GM18867 (cell line): ENCODE results near the gene SLC10A7.

Experiments
- ATAC-seq: cut with Tn5 transposase; IDR thresholded peaks from one replicate; pipeline ENCODE4 v1.9.1; 2021; ENCODE audit warnings: mild to moderate bottlenecking, moderate library complexity; ENCODE audit not compliant: unreplicated experiment

The SLC10A7 gene

DNA sequence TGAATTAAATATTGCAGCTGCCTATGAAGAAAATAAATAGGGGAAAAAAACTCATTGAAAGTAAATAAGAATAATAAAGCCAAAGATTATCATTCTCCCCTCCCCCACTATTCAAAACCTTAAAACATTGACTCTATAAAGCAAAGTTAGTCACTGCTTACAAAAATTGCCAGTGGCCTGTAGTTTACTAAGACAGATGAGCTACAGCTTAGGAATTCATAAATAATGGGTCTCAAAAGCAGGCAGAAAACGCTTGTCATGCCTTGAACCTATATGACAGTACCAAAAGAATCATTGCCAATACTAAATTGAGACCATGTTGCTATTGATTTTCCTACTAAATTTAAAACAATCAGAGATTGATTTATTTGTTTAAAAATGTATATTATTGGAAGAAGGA is 78.9 kb downstream of the SLC10A7 start:
- no peak for ATAC-seq

DNA sequence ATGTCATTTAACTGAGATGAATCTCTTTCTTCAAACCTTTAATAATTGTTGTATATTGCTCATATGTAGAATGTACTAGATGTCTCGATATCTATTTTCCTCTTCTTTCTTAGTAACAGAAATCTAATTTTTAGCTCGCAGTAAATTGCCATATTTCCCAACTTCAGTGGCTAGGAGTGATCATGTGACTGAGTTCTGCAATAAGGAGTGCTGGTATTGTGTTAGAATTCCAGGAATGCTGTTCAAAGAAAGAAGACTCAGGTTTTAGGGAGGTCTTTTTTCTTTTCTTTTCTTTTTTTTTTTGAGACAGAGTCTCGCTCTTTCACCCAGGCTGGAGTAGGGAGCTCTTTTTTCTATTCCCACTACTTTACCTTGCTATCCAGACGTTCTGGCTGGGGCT is 81.7 kb downstream of the SLC10A7 start:
- ATAC-seq: no peak

DNA sequence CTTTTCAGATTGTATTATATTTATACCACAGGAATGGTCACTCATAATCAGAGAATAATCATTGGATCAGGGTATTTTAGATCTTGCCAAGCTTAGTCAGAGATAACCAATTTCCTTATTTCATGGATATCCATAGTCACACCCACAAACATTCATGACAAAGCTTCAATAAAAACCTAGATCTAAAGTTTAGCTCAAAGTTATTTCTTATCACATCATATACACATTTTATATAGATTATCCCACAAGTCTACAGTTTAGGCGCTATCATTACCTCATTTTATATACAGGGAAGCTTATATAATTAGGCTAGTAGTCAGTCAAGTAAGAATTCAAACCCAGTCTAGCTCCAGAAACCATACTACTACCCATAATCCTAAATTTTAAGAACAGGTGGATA is 82.3 kb downstream of the SLC10A7 start:
- ATAC-seq: no peak

DNA sequence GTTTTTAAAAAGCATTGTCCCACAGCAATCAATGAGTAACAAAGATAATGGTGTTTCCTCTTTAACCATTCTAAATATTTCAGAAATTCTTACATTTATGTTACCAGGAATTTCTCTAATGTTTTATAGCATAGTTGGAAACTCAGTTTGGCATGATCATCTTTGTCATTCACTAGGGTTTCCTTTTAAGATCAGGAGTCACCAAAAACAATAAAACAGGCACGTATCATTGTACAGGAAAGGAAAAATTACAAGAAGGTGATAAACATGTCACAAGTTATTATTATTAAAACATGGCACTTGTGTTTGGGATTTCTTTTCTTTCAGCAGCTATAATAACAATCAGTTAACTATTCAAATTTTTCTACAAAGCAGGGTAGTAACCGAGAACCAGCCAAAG is 84.0 kb downstream of the SLC10A7 start:
- no peak for ATAC-seq

DNA sequence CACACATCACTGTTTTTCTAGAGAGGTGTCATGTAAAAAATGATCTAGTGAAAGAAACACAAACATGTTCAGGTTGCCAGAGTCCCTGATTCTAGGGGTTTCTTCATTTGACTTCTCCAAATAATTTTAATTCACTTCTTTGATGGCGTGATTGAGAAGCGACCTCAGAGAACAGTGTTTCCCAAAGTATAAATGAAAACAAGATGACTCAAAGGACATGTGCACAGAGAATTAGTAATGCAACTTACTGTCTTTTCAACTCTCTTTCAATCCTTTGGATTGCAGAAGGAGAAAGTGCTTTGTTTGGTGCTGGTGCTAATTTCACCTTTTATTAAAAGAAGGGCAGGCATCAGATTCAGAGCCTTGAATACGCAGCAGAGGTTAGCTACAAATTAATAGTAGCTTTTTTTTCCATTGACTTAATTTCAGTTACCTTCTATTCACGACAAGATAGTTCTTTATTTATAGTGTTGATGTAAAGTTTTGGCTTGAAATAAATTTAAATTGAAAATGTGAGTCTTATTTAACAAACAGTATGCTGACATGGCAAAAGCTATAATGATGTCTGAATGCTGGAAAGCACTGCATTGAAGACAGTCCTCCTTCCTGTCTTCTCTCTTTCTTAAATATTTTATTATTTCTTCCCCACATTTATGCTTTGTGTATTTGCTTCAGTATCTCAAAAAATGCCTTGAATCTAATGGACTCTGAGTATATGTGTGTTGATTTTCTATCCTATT is 85.1 kb downstream of the SLC10A7 start:
- ATAC-seq: no peak

DNA sequence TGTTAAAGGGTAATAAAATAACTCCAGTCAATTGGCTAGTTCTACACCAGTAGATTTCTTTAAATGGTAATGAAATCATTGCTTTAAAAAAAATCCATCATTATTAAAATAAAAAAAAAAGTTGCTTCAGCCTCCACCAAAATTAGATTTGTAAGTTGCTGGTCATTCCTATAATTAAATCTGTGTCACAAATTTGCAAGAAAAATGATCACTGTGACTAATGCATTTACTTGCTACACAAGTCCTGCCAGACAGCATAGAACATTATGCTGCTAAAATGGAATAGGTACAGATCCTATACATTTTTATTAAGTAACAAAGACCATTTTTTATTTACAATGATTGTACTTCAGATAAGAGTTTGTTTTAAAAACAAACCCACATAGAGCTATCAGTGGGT is 85.8 kb downstream of the SLC10A7 start:
- ATAC-seq: no peak

DNA sequence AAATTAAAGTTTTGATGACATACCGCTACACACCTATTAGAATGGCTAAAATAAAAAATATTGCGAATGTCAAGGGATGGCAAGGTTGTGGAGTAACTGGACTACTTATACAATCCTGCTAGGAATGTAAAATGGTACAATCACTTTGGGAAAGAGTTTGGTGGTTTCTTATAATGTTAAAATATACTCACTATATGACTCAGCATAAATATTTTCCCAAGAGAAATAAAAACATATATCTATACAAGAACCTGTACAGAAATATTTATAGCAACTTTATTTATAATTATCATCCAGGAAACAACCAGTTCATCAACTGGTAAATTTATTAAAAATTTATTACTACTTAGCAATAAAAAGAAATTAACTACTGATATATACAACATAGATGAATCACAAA is 89.7 kb downstream of the SLC10A7 start:
- no peak for ATAC-seq

DNA sequence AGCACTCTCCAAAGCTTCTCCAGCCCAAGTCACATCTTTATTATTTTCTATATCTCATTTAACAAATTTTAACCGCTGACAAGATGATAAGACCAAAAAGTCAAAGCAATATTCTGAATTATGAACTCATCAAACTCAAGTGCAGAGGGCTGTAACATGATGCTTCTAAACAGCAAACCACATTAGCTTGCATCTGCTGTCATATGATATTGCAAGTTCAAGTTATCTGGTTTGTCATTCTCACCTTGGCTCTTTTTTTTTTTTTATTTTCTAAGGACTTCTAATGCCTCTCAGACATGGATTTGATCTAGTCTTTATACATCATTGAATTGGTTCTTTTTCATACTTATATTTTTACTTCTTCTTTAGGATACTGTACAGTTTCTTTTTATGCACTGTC is 93.4 kb downstream of the SLC10A7 start:
- ATAC-seq: no peak

DNA sequence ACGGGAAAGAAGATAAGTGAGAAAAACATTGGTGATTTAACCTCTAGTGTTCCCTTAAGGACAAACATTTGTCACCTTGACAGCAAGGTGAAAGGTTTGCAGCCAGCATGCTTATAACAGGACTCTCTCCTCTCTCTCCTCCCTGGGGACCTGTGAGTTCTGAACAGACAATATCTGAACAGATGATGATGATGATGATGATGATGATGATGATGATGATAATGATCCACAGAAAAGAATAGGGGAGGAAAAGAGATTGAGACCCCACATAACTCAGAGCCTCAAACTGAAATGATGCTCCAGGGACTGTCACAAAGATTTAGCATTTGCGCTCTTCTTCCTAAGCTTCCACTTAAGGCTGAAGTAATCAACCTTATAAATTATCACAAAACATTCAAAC is 103.9 kb downstream of the SLC10A7 start:
- ATAC-seq: no peak

DNA sequence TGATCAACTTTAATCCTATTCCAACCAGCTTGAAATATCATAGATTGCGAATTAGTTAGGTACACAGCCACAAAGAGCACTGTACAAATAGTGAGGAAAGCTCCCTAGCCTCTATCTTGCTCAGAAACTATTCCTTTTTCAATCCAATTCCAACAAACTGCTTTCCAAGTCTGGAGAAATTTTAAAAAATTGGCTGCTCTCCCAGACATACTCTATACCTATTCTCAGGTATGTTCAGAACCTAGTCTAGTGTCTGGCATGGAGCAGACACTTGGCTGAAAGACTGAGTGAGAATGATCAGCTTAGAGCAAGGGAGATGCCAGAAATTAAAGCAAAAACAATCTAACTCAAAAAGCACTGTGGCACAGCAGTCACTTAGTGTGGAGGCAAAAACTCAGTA is 105.9 kb downstream of the SLC10A7 start:
- ATAC-seq: no peak

DNA sequence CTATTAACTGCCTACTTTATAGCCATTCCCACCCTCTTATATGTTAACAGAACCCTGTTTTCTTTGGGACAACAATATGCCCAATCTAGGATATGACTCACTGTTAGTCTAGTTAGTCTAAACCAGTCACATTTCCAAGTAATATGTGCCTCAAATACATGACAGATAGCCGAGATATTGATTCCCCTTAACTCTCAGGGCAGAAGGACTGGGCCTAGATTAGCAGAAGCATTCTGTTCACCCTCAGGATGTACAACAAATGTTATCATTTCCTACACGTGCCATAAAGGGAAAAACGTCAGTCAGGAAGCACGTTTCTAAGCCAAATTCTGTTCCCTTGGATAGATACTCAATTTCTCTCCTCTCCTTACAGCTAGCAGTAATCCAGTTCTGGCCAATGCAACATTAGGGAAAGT is 114.1 kb downstream of the SLC10A7 start:
- no peak for ATAC-seq

DNA sequence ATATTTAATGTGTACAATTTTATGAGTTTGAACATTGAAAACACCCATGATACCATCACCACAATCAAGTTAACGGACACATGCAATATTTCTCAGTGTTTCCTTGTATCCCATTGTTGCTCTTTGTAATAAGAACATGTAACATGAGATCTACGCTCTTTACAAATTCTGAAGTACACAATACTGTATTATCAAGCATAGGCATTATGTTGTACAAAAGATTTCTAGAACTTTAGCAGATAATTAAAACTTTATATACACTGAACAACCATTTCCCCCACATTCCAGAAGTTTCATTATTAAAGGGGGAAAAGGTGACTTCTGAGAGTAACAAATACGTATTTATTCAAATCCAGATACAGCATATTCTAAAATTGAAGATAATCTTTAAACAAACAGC is 114.5 kb downstream of the SLC10A7 start:
- no peak for ATAC-seq

DNA sequence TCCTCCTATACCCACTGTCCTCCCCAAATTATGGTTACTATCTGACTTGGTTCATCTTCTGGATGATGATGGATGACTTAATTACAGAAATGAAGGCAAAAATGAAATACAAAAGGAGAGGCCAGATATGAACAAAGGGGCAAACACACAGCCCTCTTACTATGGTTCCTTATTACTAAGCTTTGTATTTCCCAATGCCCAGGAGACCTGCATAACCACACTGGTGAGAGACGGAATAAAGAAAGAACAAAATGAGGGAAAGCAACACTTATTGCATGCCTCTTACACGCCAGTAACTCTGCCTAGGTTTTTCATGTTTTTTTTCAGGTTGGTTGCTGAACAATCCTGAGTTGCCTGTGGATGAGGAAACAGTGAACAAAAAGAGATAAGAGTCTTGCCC is 120.5 kb downstream of the SLC10A7 start:
- no peak for ATAC-seq

DNA sequence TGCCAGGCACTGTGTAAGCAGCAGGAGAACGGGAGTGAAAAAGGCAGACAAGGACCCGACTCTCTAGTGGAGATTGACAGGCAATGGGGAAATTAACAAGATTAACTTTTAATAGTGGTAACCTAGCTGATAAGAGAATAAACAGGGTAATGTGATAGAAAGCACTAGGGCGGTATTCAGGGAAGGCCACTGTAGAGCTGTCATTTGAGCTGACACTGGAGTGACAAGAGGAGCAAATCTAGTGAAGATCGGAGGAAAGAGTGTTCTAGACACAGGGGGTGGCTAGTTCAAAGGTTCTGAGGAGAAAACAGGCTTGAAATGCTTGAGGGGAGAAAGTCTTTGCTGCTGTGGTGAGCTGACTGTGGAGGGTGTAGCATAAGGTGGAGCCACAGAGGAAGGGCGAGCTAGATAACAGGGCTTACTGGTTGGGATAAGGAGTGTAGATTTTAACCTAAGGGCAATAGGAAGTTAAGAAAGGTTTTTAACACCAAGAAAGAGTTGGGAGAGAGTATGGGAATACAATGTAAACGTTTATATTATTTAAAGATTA is 122.8 kb downstream of the SLC10A7 start:
- no peak for ATAC-seq

DNA sequence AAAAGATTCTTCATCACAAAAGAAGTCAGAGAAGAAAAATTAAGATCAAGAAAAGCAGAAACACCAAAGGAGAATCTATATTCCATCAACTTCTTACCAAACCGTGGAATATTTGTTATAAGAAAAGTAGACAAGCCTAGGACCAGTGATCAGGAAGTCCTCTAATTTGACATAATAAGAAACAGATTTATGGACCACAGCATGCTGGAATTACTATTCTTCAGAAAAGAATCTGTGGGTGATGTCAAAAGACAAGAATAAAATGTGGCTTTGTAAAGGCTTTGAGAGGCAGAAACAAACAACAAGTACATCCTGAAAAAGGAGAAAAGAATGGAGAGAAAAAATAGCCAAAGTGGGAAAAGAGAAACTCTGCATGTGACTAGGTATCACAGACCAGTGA is 123.3 kb downstream of the SLC10A7 start:
- no peak for ATAC-seq

DNA sequence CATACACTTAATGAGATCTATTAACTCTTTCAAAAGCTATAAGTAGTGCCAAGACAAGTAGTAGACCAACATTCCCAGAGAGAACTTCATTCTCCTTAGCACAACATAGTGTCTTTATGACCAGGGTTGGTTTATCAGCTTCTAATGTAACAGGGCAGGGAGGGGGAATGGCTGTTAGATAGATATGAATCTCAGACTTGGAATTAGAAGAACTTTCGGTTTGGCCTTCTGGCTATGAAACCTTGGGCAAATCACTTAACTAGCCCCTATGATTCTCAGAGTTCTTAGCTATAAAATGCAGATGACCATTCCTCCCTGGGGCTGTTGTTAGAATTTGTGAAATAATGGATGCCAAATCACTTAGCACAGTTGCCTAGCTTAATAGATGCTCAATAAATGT is 132.2 kb downstream of the SLC10A7 start:
- no peak for ATAC-seq

DNA sequence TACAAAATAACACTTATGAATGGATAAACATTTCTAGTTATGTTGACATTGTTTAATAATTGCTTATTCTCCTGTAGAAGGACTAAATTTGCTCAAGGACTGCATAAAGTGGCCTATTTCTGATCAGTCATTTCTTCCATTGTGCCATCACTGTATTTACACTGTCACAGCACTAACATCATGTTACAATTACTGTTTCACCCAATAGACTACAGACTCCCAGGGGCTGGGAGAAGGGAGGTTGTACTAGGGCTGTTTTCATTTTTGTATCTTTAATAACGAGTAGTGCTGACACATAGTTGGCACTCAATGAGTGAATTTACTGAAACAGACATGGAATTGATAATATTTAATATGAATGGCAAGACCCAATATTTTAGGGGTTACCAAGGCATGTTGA is 139.5 kb downstream of the SLC10A7 start:
- ATAC-seq: no peak

DNA sequence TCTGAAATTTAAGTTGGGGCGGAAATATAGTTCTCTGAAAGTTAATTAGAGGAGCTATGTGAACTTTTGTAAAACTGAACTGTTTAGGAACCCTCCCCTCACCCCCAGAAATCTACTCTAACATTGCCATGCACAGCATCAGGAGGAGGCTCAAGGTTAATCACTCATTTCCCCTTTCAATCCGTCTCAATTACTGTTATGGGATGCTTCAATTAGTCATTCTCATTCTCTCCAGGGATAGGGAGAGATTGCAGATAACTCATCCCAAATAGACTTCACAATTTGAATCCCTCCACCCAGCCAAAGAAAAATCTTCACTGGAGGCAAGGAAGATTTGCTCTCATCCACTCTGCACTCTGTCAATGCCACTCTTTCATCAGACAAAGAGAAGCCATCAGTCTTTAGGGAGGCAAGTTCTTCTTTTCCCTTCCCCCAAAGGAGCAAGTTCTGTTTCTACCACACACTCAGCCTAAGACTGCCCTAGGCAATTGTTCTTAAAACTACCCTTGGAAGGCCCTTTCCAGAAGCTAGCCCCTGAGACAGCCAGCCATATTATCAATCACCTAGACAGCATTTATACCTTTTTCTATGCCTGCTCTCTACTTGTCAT is 140.4 kb downstream of the SLC10A7 start:
- ATAC-seq: no peak

DNA sequence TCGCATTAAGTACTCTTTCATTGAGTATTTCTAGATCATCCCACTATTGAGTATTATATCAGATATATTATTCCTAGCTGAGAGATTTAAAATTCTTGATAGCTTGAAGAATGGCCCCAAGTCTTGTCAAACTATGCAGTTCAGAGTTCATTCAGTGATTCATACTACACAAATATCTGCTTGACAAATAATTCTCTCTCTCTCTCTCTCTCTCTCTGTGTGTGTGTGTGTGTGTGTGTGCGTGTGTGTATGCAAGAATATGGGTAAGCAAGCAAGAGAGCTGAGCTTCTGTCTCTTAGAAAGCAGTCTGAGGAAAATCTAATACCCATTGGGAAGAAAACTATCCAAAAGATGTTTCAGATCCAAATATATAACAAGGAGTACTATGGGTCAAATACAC is 142.0 kb downstream of the SLC10A7 start:
- no peak for ATAC-seq

DNA sequence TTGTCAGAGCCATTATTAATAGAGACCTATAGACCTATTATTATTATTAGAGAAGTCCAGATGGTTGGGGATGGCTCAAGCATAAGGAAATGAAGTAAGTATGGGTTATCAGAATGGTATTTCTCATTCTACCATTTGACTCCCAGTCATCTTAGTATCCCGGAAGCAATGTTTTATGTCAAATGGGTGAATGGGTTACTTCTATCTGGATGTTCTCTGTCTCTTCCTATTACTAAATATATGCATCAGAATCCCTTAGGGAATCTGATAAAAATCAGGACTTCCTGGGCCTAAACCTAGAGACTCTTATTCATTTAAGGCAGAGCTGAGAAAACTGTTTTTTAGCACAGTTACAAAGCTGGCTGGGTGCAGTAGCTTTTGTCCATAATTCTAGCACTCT is 149.9 kb downstream of the SLC10A7 start:
- ATAC-seq: no peak

DNA sequence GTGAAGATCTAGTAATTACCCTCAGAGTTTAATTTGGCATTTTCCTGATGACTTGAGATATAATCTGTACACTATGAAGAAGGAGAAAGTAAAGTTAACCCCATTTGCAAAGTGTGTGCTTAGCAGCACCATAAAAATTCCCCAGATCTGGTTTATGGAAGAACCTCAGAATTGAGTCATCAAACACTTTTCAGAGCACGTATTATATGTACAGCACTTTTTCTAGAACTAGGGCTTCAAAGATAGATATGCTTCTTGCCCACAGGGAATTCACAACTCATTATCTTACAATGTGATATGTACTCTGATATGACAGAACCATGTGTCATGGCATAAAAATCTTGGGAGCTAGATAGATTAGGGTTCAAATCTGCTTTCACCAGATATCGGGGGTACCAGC is 150.9 kb downstream of the SLC10A7 start:
- ATAC-seq: no peak

DNA sequence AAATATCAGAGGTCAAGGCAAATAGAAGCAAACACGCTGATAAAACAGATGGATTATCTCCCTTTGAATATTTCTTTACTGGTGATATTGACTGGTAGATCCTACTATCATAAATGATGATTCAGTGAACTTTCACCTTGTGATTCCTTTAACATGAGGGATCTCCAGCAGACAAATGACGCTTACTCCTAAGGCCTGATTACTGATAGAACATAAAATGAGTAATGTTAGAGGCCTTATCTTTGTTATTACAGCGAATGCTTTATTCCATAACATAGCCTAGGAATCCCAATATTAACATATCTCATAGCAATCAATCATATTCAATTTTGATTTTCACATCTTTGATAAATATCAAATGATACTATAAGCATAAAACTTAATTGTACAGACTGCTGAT is 152.3 kb downstream of the SLC10A7 start:
- ATAC-seq: no peak

DNA sequence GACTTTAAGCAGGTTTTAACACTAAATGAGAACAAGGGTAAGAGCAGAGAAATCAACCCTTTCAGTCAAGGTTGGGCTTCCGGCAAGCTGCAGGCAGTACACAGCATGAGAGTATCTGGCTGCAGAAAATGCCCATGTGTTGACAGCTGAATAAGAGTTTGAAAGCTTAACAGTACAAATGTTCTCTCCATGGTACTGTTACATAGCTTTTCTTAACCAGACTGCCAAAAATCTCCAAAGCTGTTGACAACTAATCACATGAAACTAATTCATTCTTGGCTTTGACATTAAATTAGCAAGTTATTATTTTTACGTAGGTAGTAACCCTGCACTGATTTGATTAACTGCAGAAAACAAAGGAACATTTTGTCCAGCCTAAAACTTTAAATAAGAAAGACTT is 153.5 kb downstream of the SLC10A7 start:
- no peak for ATAC-seq
